ENCODE data around the gene FBLN1. TPM values are rescaled to one million over a fixed set of nuclear protein-coding genes. Genes with fewer than 3 reads are reported as not detected.
"Not testable (repeated sequence)": the region's sequence is repeated elsewhere in the genome, so short reads cannot be mapped to it uniquely, and the experiment has no call there.

The FBLN1 gene
- total and polyA plus RNA-seq, 8 donors, result 38.8 to 416 (median 114) TPM

- peaks cover 0 to 17% (median 6%) of the 10 kb centered on the region in 4 donors for H3K36me3 ChIP-seq
- no peak overlapping the region for H3K27ac ChIP-seq
- TF ChIP-seq POLR2AphosphoS5 (IDR thresholded peaks at IDR 0.05), result no peak
- TF ChIP-seq POLR2A (IDR thresholded peaks at IDR 0.05), result no peak
- TF ChIP-seq EP300 (IDR thresholded peaks at IDR 0.05), result no peak
- no peak for TF ChIP-seq CTCF (IDR thresholded peaks at IDR 0.05)
- no peaks in the 10 kb centered on the region for H3K9me3 ChIP-seq
- intact Hi-C loops (cut with DNase I; ENCODE audit: low total_unique reads), result no loop called here
- H3K4me1 ChIP-seq, result peaks cover 0 to 4% (median 0%) of the 10 kb centered on the region in 4 donors
- no peak for DNase-seq
- H3K27me3 ChIP-seq, result peaks cover 0 to 30% (median 0%) of the 10 kb centered on the region in 3 donors
- 78 to 86% (median 81%) methylated on average over 7 to 8 of the region's 8 CpGs for WGBS, 5 donors
- H3K4me3 ChIP-seq, result no peak overlapping the region
These were observed 86.9 kb downstream of the FBLN1 start for GRCh38 chr22:45589556-45589955.

GRCh38 chr22:45590262-45590661 lies 87.6 kb downstream of the FBLN1 start:
- Histone ChIP-seq H3K9me3 (no peaks in the 10 kb centered on the region), H3K36me3 (peaks cover 0 to 17% (median 6%) of the 10 kb centered on the region in 4 donors), H3K4me1 (no peaks in the 10 kb centered on the region), H3K27ac (no peak overlapping the region), H3K27me3 (peaks cover 0 to 30% (median 0%) of the 10 kb centered on the region in 3 donors), H3K4me3 (no peak overlapping the region)
- TF ChIP-seq EP300 (IDR thresholded peaks at IDR 0.05) (no peak), CTCF (IDR thresholded peaks at IDR 0.05) (no peak), POLR2A (IDR thresholded peaks at IDR 0.05) (no peak), POLR2AphosphoS5 (IDR thresholded peaks at IDR 0.05) (no peak)
- intact Hi-C loops (cut with DNase I; ENCODE audit: low total_unique reads), result no loop called here
- WGBS, 5 donors, result 68 to 88% (median 75%) methylated on average over 13 of the region's 13 CpGs
- no peak for DNase-seq

- H3K4me3 ChIP-seq; H3K27ac ChIP-seq; intact Hi-C loops (cut with DNase I; ENCODE audit: low total_unique reads); H3K9me3 ChIP-seq; H3K4me1 ChIP-seq; DNase-seq: not testable (repeated sequence)
- Histone ChIP-seq H3K27me3 (peaks cover 0 to 17% (median 0%) of the 10 kb centered on the region in 3 donors), H3K36me3 (peaks cover 0 to 17% (median 6%) of the 10 kb centered on the region in 4 donors)
- 89 to 95% (median 93%) methylated on average over 22 to 26 of the region's 26 CpGs for WGBS, 5 donors
These were observed 89.0 kb downstream of the FBLN1 start for GRCh38 chr22:45591633-45592213.

- Histone ChIP-seq H3K27ac (no peak overlapping the region), H3K9me3 (no peaks in the 10 kb centered on the region), H3K36me3 (peaks cover 0 to 14% (median 3%) of the 10 kb centered on the region in 4 donors), H3K27me3 (no peaks in the 10 kb centered on the region), H3K4me3 (no peak overlapping the region), H3K4me1 (peaks cover 4 to 15% (median 9%) of the 10 kb centered on the region in 4 donors)
- 74 to 86% (median 77%) methylated on average over 8 of the region's 8 CpGs for WGBS, 5 donors
- no peak for TF ChIP-seq EP300 (IDR thresholded peaks at IDR 0.05)
- TF ChIP-seq POLR2AphosphoS5 (IDR thresholded peaks at IDR 0.05), result no peak
- TF ChIP-seq CTCF (IDR thresholded peaks at IDR 0.05), result no peak
- no peak for TF ChIP-seq POLR2A (IDR thresholded peaks at IDR 0.05)
- intact Hi-C loops (cut with DNase I; ENCODE audit: low total_unique reads), result no loop called here
- no peak for DNase-seq
These were observed 91.6 kb downstream of the FBLN1 start for GRCh38 chr22:45594123-45594941.

All from stomach (tissue), 9 donors.